ENCODE data around the gene SLC35E4.
A peak's percentile ranks its signal among the peaks of the same experiment; 100 is the strongest.
"Not testable (repeated sequence)": the region's sequence is repeated elsewhere in the genome, so short reads cannot be mapped to it uniquely, and the experiment has no call there.

Gene SLC35E4

GRCh38 chr22:30654361-30654760 lies 18.8 kb downstream of the SLC35E4 start:
- no peak for DNase-seq

GRCh38 chr22:30655532-30655931 lies 20.0 kb downstream of the SLC35E4 start:
- DNase-seq, result no peak

- DNase-seq, result no peak
These were observed 26.5 kb downstream of the SLC35E4 start for GRCh38 chr22:30662040-30662439.

- DNase-seq, result no peak
These were observed 29.2 kb downstream of the SLC35E4 start for GRCh38 chr22:30664798-30665197.

- no peak for DNase-seq
These were observed 29.7 kb downstream of the SLC35E4 start for GRCh38 chr22:30665266-30665665.

- DNase-seq, result no peak
These were observed 30.2 kb downstream of the SLC35E4 start for GRCh38 chr22:30665786-30666185.

GRCh38 chr22:30667107-30667493 lies 31.5 kb downstream of the SLC35E4 start:
- no peak for DNase-seq

- DNase-seq, result peak; percentile 92
These were observed 32.2 kb downstream of the SLC35E4 start, which contains the start of gene DUSP18 for GRCh38 chr22:30667494-30668385. DUSP18 (minus strand) TSS chr22:30667875; CDS start chr22:30664003, 3,872 bp downstream.

- no peak for DNase-seq
These were observed 32.8 kb downstream of the SLC35E4 start for GRCh38 chr22:30668386-30668710.

- no peak for DNase-seq
These were observed 35.5 kb downstream of the SLC35E4 start for GRCh38 chr22:30671071-30671470.

GRCh38 chr22:30673136-30673535 lies 37.6 kb downstream of the SLC35E4 start:
- DNase-seq, result no peak

- DNase-seq, result no peak
These were observed 38.9 kb downstream of the SLC35E4 start for GRCh38 chr22:30674482-30674881.

GRCh38 chr22:30675436-30675835 lies 39.9 kb downstream of the SLC35E4 start:
- DNase-seq, result no peak

GRCh38 chr22:30676565-30676964 lies 41.0 kb downstream of the SLC35E4 start:
- DNase-seq, result not testable (repeated sequence)

- not testable (repeated sequence) for DNase-seq
These were observed 44.5 kb downstream of the SLC35E4 start for GRCh38 chr22:30679895-30680690.

- no peak for DNase-seq
These were observed 45.6 kb downstream of the SLC35E4 start for GRCh38 chr22:30680991-30681770.

- DNase-seq, result no peak
These were observed 46.2 kb downstream of the SLC35E4 start for GRCh38 chr22:30681831-30682230.

- no peak for DNase-seq
These were observed 49.6 kb downstream of the SLC35E4 start for GRCh38 chr22:30685178-30685577.

- no peak for DNase-seq
These were observed 51.8 kb downstream of the SLC35E4 start for GRCh38 chr22:30687358-30687757.

- no peak for DNase-seq
These were observed 54.0 kb downstream of the SLC35E4 start for GRCh38 chr22:30689622-30690021.

- no peak for DNase-seq
These were observed 55.6 kb downstream of the SLC35E4 start for GRCh38 chr22:30691204-30691603.

- peak; percentile 59 for DNase-seq
These were observed 58.6 kb downstream of the SLC35E4 start for GRCh38 chr22:30694171-30694639.

All from CD4-positive, alpha-beta T cell treated with Interleukin-15 for 1 hour (primary cell).